Ascending aorta (tissue), 2 donors: ENCODE data around the gene ATP7A. TPM values are rescaled to one million over a fixed set of nuclear protein-coding genes. Genes with fewer than 3 reads are reported as not detected.
A peak's percentile ranks its signal among the peaks of the same experiment; 100 is the strongest.
"Not testable (repeated sequence)": the region's sequence is repeated elsewhere in the genome, so short reads cannot be mapped to it uniquely, and the experiment has no call there.

Experiments used
- DNase-seq, 2 donors: peaks; one replicate each; pipeline ENCODE4 v3.0.0-alpha.2; 2019; ENCODE audit warnings: low spot score in 2 of 2
- H3K27ac ChIP-seq, 2 donors: fragments of 200-600 bp; sonication (generic); one replicate each; pipeline ENCODE4 v1.5.1; 2016 to 2017; ENCODE audit warnings: mild to moderate bottlenecking in 1 of 2
- H3K27me3 ChIP-seq: fragments of 200-600 bp; sonication (generic); one replicate; pipeline ENCODE4 v1.5.1; 2017
- H3K36me3 ChIP-seq, 2 donors: fragments of 200-600 bp; sonication (generic); one replicate each; pipeline ENCODE4 v1.5.1; 2016
- H3K4me1 ChIP-seq, 2 donors: fragments of 200-600 bp; sonication (generic); one replicate each; pipeline ENCODE4 v1.5.1; 2016 to 2017; ENCODE audit warnings: mild to moderate bottlenecking in 1 of 2
- H3K4me3 ChIP-seq, 2 donors: fragments of 200-600 bp; sonication (generic); one replicate each; pipeline ENCODE4 v1.5.1; 2016 to 2017; ENCODE audit warnings: mild to moderate bottlenecking in 1 of 2
- H3K9me3 ChIP-seq, 2 donors: fragments of 200-600 bp; sonication (generic); one replicate each; pipeline ENCODE4 v1.5.1; 2016
- intact Hi-C: fragments of 100-400 bp; cut with DNase I; formaldehyde crosslinking; loops from one replicate; pipeline ENCODE4 v1.15.1; 2023
- total RNA-seq: library from RNA; depleted of rRNA; stranded (reverse); fragments of >200 nt; gene quantifications from one replicate; pipeline ENCODE4 v1.1.0, GENCODE V29; 2016
- TF ChIP-seq, protein P1 (sequence below), 3 experiments: fragments of 200-600 bp in 2 of 3; fragments of 450-650 bp in 1 of 3; sonication (generic) in 2 of 3; IDR thresholded peaks; one replicate each; pipeline ENCODE4 v1.5.1; 2016 to 2019; ENCODE audit warnings: antibody characterized with exemption in 3 of 3, mild to moderate bottlenecking in 1 of 3, moderate library complexity in 1 of 3

Gene ATP7A
- total RNA-seq, 1 donor from 2014 or later: 7.5 TPM

DNA sequence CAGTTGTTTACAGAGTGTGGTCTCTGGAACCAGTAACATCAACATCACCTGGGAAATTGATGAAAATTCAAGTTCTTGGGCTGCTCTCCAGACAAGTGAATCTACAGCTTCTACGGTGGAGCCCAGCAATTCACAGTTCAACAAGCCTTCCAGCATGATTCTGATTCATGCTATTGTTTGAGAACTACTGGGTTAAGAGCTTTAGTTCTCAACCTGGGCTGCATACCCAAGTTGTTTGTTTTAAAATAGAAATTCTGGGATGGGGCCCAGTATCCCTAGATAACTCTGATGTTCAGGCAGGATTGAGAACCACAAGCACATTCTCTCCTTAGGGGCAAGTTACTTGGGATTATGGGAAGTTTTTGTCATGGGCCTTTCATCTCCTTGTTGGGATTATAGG lies 155.6 kb downstream of the ATP7A start:
- no peaks in the 10 kb centered on the region for H3K27me3 ChIP-seq
- no peaks in the 10 kb centered on the region for H3K4me1 ChIP-seq
- DNase-seq: no peak
- H3K4me3 ChIP-seq: no peak overlapping the region
- TF ChIP-seq, protein P1, sequence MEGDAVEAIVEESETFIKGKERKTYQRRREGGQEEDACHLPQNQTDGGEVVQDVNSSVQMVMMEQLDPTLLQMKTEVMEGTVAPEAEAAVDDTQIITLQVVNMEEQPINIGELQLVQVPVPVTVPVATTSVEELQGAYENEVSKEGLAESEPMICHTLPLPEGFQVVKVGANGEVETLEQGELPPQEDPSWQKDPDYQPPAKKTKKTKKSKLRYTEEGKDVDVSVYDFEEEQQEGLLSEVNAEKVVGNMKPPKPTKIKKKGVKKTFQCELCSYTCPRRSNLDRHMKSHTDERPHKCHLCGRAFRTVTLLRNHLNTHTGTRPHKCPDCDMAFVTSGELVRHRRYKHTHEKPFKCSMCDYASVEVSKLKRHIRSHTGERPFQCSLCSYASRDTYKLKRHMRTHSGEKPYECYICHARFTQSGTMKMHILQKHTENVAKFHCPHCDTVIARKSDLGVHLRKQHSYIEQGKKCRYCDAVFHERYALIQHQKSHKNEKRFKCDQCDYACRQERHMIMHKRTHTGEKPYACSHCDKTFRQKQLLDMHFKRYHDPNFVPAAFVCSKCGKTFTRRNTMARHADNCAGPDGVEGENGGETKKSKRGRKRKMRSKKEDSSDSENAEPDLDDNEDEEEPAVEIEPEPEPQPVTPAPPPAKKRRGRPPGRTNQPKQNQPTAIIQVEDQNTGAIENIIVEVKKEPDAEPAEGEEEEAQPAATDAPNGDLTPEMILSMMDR (IDR thresholded peaks at IDR 0.05): no peak
- intact Hi-C loops: loop anchor here (5.0 kb wide), 1 partner anchor 36 kb away; the partner anchor contains the start of gene PGK1
- H3K27ac ChIP-seq: peak overlapping the region in 1 of 2 donors; percentile 71
- no peaks in the 10 kb centered on the region for H3K9me3 ChIP-seq
- no peaks in the 10 kb centered on the region for H3K36me3 ChIP-seq

DNA sequence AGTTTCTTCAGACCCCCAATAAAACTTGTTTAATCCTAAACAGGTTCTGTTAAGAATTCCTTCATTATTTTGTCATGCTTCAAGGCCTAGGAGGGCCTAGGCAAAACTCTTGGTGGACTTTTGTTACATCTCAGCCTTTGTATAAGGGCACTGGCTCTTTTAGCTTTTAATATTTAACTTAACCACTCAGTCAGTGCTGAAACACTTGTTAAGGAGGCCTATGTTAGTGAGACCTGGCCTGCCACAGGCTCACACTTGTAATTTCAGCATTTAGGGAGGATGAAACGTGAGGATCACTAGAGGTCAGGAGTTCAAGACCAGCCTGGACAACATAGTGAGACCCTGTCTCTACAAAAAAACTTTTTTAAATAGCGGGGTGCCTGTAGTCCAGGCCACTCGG lies 160.8 kb downstream of the ATP7A start:
- Histone ChIP-seq H3K4me3 (no peak overlapping the region), H3K36me3 (no peaks in the 10 kb centered on the region), H3K27ac (no peak overlapping the region), H3K27me3 (no peaks in the 10 kb centered on the region), H3K9me3 (peaks cover 5 to 11% of the 10 kb centered on the region in 2 donors), H3K4me1 (no peaks in the 10 kb centered on the region)
- intact Hi-C loops: no loop called here
- DNase-seq: no peak
- TF ChIP-seq, protein P1 (IDR thresholded peaks at IDR 0.05): no peak

- peaks cover 5 to 12% of the 10 kb centered on the region in 2 donors for H3K9me3 ChIP-seq
- H3K27ac ChIP-seq, DNase-seq, H3K4me3 ChIP-seq, intact Hi-C loops, H3K27me3 ChIP-seq, H3K4me1 ChIP-seq, H3K36me3 ChIP-seq: not testable (repeated sequence)
These were observed 162.9 kb downstream of the ATP7A start for GRCh38 chrX:78073147-78074077.

- Histone ChIP-seq H3K27me3 (no peaks in the 10 kb centered on the region), H3K9me3 (peaks cover 5 to 12% of the 10 kb centered on the region in 2 donors), H3K4me1 (no peaks in the 10 kb centered on the region), H3K27ac (no peak overlapping the region), H3K4me3 (no peak overlapping the region), H3K36me3 (no peaks in the 10 kb centered on the region)
- intact Hi-C loops: no loop called here
- TF ChIP-seq, protein P1 (IDR thresholded peaks at IDR 0.05): no peak
- no peak for DNase-seq
These were observed 163.6 kb downstream of the ATP7A start for GRCh38 chrX:78074088-78074487.

DNA sequence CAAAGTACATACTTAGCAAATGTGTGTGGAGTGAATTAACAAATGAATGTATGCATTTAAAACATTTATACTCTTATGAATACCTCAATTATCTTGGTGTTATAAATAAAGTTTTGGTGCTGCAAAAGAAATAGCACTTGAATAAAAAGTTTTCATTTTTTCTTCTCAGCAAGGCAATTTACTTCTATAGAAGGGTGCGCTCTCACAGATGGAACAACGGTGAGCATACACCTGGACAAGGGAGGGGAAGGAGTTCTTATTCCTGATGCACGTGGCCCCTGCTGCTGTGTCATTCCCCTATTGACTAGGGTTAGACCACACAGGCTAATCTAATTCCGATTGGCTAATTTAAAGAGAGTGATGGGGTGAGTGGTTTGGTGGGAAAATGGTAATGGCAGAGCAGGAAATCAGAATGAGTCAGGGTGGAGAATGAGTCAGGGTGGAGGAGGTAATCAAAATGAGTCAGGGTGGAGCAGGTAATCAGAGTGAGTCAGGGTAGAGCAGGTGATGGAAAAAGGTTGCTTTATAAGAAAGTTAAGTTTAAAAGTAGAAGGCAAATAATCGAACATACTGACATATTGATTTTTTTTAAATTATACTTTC lies 165.4 kb downstream of the ATP7A start:
- Histone ChIP-seq H3K4me1 (no peaks in the 10 kb centered on the region), H3K27me3 (no peaks in the 10 kb centered on the region), H3K9me3 (peaks cover 5 to 12% of the 10 kb centered on the region in 2 donors), H3K36me3 (no peaks in the 10 kb centered on the region), H3K4me3 (no peak overlapping the region), H3K27ac (no peak overlapping the region)
- intact Hi-C loops: no loop called here
- no peak for DNase-seq
- TF ChIP-seq, protein P1 (IDR thresholded peaks at IDR 0.05): no peak

- intact Hi-C loops, H3K27me3 ChIP-seq, H3K4me3 ChIP-seq, DNase-seq, H3K36me3 ChIP-seq, H3K9me3 ChIP-seq, H3K4me1 ChIP-seq, H3K27ac ChIP-seq: not testable (repeated sequence)
These were observed 170.9 kb downstream of the ATP7A start for GRCh38 chrX:78081413-78081812.
